Measurements from ENCODE around the gene BMPR2.

GRCh38 chr2:202545523-202545922, 169.4 kb downstream of the BMPR2 start:
- TF ChIP-seq, protein P1, sequence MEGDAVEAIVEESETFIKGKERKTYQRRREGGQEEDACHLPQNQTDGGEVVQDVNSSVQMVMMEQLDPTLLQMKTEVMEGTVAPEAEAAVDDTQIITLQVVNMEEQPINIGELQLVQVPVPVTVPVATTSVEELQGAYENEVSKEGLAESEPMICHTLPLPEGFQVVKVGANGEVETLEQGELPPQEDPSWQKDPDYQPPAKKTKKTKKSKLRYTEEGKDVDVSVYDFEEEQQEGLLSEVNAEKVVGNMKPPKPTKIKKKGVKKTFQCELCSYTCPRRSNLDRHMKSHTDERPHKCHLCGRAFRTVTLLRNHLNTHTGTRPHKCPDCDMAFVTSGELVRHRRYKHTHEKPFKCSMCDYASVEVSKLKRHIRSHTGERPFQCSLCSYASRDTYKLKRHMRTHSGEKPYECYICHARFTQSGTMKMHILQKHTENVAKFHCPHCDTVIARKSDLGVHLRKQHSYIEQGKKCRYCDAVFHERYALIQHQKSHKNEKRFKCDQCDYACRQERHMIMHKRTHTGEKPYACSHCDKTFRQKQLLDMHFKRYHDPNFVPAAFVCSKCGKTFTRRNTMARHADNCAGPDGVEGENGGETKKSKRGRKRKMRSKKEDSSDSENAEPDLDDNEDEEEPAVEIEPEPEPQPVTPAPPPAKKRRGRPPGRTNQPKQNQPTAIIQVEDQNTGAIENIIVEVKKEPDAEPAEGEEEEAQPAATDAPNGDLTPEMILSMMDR (IDR thresholded peaks at IDR 0.05), result no peak
- no peak for TF ChIP-seq EZH2 (IDR thresholded peaks at IDR 0.05)
